HCT116 (cell line): ENCODE measurements around the gene RACGAP1. TPM values are rescaled to one million over a fixed set of nuclear protein-coding genes. Genes with fewer than 3 reads are reported as not detected.

Source experiments
- ATAC-seq: fragments of 200-7000 bp; cut with Tn5 transposase; 2 replicates; pipeline ENCODE4 v1.9.1; 2020; ENCODE audit warnings: mild to moderate bottlenecking, moderate library complexity
- BruUV-seq: library from RNA; stranded (reverse); fragments of 400-500 nt; replicated peaks from 2 replicates; lab custom pipeline; 2021; lab: Mats Ljungman, UMichigan
- CTCF ChIA-PET: fragments of 300-600 bp; sonication (Branson Sonifier 250); formaldehyde crosslinking; loops from one replicate; lab custom pipeline; 2021; ENCODE audit warnings: antibody characterized with exemption; lab: Charles Lee
- POLR2A ChIA-PET: fragments of 300-600, 350-600 bp; sonication (Branson Sonifier 250); formaldehyde crosslinking; loops from one replicate; lab custom pipeline; 2021; ENCODE audit warnings: antibody characterized with exemption; lab: Charles Lee
- RAD21 ChIA-PET, 2 experiments: fragments of 300-600 bp; sonication (Branson Sonifier 250); formaldehyde crosslinking; loops; one replicate each; lab custom pipeline; 2023; ENCODE audit warnings: low total read pairs in 2 of 2; ENCODE audit not compliant: uncharacterized antibody in 2 of 2, unreplicated experiment in 2 of 2, low non-redundant PET in 1 of 2; lab: Charles Lee
- DNase-seq: peaks from one replicate; pipeline ENCODE4 v3.0.0-alpha.2; 2010; ENCODE audit warnings: low read depth, low spot score
- H2AFZ ChIP-seq: fragments of 200-600 bp; shearing (Covaris generic), sonication (generic); 2 replicates; pipeline ENCODE4 v1.6.1; 2017; ENCODE audit warnings: low read depth, mixed run types, mixed read lengths, antibody characterized with exemption, low read length; ENCODE audit not compliant: poor library complexity, severe bottlenecking
- H3K27ac ChIP-seq: 2 replicates; pipeline ENCODE4 v1.5.1; 2012; ENCODE audit warnings: low read depth, low read length
- H3K27me3 ChIP-seq: fragments of 200-600 bp; sonication (generic); 2 replicates; pipeline ENCODE4 v1.6.1; 2016; ENCODE audit warnings: mixed run types, low read length, mixed read lengths; ENCODE audit not compliant: insufficient read depth
- H3K36me3 ChIP-seq, 2 experiments: fragments of 200-500 bp in 1 of 2; fragments of 200-600 bp in 1 of 2; sonication (Bioruptor generic) in 1 of 2; sonication (generic) in 1 of 2; 2 replicates each; pipeline versions ENCODE4 v1.5.1 to v1.6.1; 2014 to 2016; ENCODE audit warnings: low read length in 2 of 2, inconsistent platforms in 1 of 2, mixed read lengths in 1 of 2, mixed run types in 1 of 2; ENCODE audit not compliant: insufficient read depth in 2 of 2, control insufficient read depth in 1 of 2
- H3K4me1 ChIP-seq, 2 experiments: fragments of 200-600 bp in 1 of 2; sonication (generic) in 1 of 2; 2 replicates each; pipeline versions ENCODE4 v1.5.1 to v1.6.1; 2012 to 2017; ENCODE audit warnings: low read length in 2 of 2, inconsistent platforms in 1 of 2, mild to moderate bottlenecking in 1 of 2, mixed read lengths in 1 of 2, mixed run types in 1 of 2, moderate library complexity in 1 of 2; ENCODE audit not compliant: insufficient read depth in 2 of 2, control insufficient read depth in 1 of 2
- H3K4me2 ChIP-seq: fragments of 200-600 bp; sonication (generic); 2 replicates; pipeline ENCODE4 v1.6.1; 2017; ENCODE audit warnings: mixed run types, low read length, mixed read lengths
- H3K4me3 ChIP-seq, 2 experiments: fragments of 200-600 bp in 1 of 2; sonication (generic) in 1 of 2; replicated peaks in 1 of 2; 2 replicates each; pipeline ENCODE4 v1.5.1; 2011 to 2016; ENCODE audit warnings: low read length in 2 of 2, control low read depth in 1 of 2, low read depth in 1 of 2, mild to moderate bottlenecking in 1 of 2, mixed read lengths in 1 of 2, mixed run types in 1 of 2
- H3K79me2 ChIP-seq: fragments of 200-600 bp; sonication (generic); 2 replicates; pipeline ENCODE4 v1.6.1; 2017; ENCODE audit warnings: mild to moderate bottlenecking, mixed run types, low read length, moderate library complexity, mixed read lengths; ENCODE audit not compliant: insufficient read depth
- H3K9ac ChIP-seq: fragments of 200-600 bp; sonication (generic); 2 replicates; pipeline ENCODE4 v1.6.1; 2016; ENCODE audit warnings: low read length, mixed read lengths
- H3K9me2 ChIP-seq: fragments of 200-600 bp; sonication (generic), shearing (Covaris generic); 2 replicates; pipeline ENCODE4 v1.6.1; 2017; ENCODE audit warnings: mixed run types, mild to moderate bottlenecking, moderate library complexity; ENCODE audit not compliant: insufficient read depth
- H3K9me3 ChIP-seq, 2 experiments: fragments of 200-500 bp in 1 of 2; fragments of 200-600 bp in 1 of 2; sonication (Bioruptor generic) in 1 of 2; sonication (generic) in 1 of 2; 2 replicates each; pipeline ENCODE4 v1.6.1; 2014 to 2017; ENCODE audit warnings: low read length in 2 of 2, mixed read lengths in 2 of 2, inconsistent platforms in 1 of 2, low read depth in 1 of 2, mild to moderate bottlenecking in 1 of 2, mixed run types in 1 of 2, moderate library complexity in 1 of 2; ENCODE audit not compliant: control insufficient read depth in 1 of 2, insufficient read depth in 1 of 2
- H4K20me1 ChIP-seq: fragments of 200-600 bp; sonication (generic), shearing (Covaris generic); 2 replicates; pipeline ENCODE4 v1.6.1; 2017; ENCODE audit warnings: mixed run types, mild to moderate bottlenecking, moderate library complexity; ENCODE audit not compliant: insufficient read depth
- CBX3 ChIP-seq: IDR thresholded peaks from 2 replicates; pipeline ENCODE4 v1.6.1; 2012; ENCODE audit warnings: low read depth
- CEBPB ChIP-seq: IDR thresholded peaks from 2 replicates; pipeline ENCODE4 v1.6.1; 2012; ENCODE audit warnings: low read depth
- EGR1 ChIP-seq: IDR thresholded peaks from 2 replicates; pipeline ENCODE4 v1.6.1; 2012; ENCODE audit warnings: low read depth
- ELF1 ChIP-seq: IDR thresholded peaks from 2 replicates; pipeline ENCODE4 v1.6.1; 2012; ENCODE audit warnings: low read depth, borderline replicate concordance
- EZH2 ChIP-seq: fragments of 200-600 bp; sonication (generic); IDR thresholded peaks from 2 replicates; pipeline ENCODE4 v1.6.1; 2017; ENCODE audit warnings: antibody characterized with exemption, mixed run types
- EZH2phosphoT487 ChIP-seq: fragments of 200-600 bp; IDR thresholded peaks from 2 replicates; pipeline ENCODE4 v1.6.1; 2018; ENCODE audit warnings: antibody characterized with exemption, borderline replicate concordance
- FOSL1 ChIP-seq: IDR thresholded peaks from 2 replicates; pipeline ENCODE4 v1.6.1; 2012; ENCODE audit warnings: low read depth
- JUND ChIP-seq: IDR thresholded peaks from 2 replicates; pipeline ENCODE4 v1.6.1; 2012
- POLR2A ChIP-seq: IDR thresholded peaks from 2 replicates; pipeline ENCODE4 v1.7.0; 2011; ENCODE audit warnings: borderline replicate concordance; ENCODE audit not compliant: insufficient read depth, insufficient read length; ENCODE audit errors: extremely low read depth
- POLR2AphosphoS5 ChIP-seq: IDR thresholded peaks from 2 replicates; pipeline ENCODE4 v1.6.1; 2011; ENCODE audit warnings: mild to moderate bottlenecking, low read depth, low read length, moderate library complexity
- RAD21 ChIP-seq: IDR thresholded peaks from 2 replicates; pipeline ENCODE4 v1.6.1; 2012; ENCODE audit warnings: low read depth, mild to moderate bottlenecking
- SRF ChIP-seq: IDR thresholded peaks from 2 replicates; pipeline ENCODE4 v1.6.1; 2012; ENCODE audit warnings: low read depth
- TCF7L2 ChIP-seq: IDR thresholded peaks from 2 replicates; pipeline ENCODE4 v1.7.0; 2011; ENCODE audit warnings: borderline replicate concordance, inconsistent platforms; ENCODE audit not compliant: insufficient read depth, insufficient read length; ENCODE audit errors: extremely low read depth
- YY1 ChIP-seq: IDR thresholded peaks from 2 replicates; pipeline ENCODE4 v1.6.1; 2011; ENCODE audit warnings: low read length, low read depth, moderate library complexity, mild to moderate bottlenecking; ENCODE audit not compliant: insufficient replicate concordance; ENCODE audit errors: extremely low read depth
- ZFX ChIP-seq: fragments of 450-650 bp; IDR thresholded peaks from 2 replicates; pipeline ENCODE4 v1.6.1; 2017
- intact Hi-C: fragments of 100-400 bp; cut with micrococcal nuclease; formaldehyde crosslinking; loops from 2 replicates; pipeline ENCODE4 v1.10.0; 2022
- total RNA-seq: library from RNA; stranded (reverse); gene quantifications from one replicate; pipeline ENCODE4 v1.2.1, GENCODE V29; 2021; ENCODE audit not compliant: unreplicated experiment
- TF ChIP-seq, protein P1 (sequence below): IDR thresholded peaks from 2 replicates; pipeline ENCODE4 v1.6.1; 2012; ENCODE audit warnings: low read depth
- TF ChIP-seq, protein P2 (sequence below), 3 experiments: fragments of 200-600 bp in 1 of 3; sonication (generic) in 1 of 3; IDR thresholded peaks in 2 of 3; conservative IDR thresholded peaks in 1 of 3; 2 replicates each; pipeline ENCODE4 v1.5.1; 2012 to 2017; ENCODE audit warnings: low read depth in 2 of 3, low read length in 2 of 3, antibody characterized with exemption in 1 of 3, borderline replicate concordance in 1 of 3, control low read depth in 1 of 3, mild to moderate bottlenecking in 1 of 3, mixed read lengths in 1 of 3, mixed run types in 1 of 3, moderate library complexity in 1 of 3; ENCODE audit not compliant: insufficient read depth in 1 of 3
- TF ChIP-seq, protein P3 (sequence below): IDR thresholded peaks from 2 replicates; pipeline ENCODE4 v1.6.1; 2012
- TF ChIP-seq, protein P4 (sequence below): IDR thresholded peaks from 2 replicates; pipeline ENCODE4 v1.6.1; 2011; ENCODE audit warnings: mild to moderate bottlenecking, low read length, moderate library complexity; ENCODE audit not compliant: insufficient replicate concordance; ENCODE audit errors: extremely low read depth
- TF ChIP-seq, protein P5 (sequence below): IDR thresholded peaks from 2 replicates; pipeline ENCODE4 v1.6.1; 2012

The RACGAP1 gene
- total RNA-seq, 1 experiment from 2014 or later = 147 TPM

DNA sequence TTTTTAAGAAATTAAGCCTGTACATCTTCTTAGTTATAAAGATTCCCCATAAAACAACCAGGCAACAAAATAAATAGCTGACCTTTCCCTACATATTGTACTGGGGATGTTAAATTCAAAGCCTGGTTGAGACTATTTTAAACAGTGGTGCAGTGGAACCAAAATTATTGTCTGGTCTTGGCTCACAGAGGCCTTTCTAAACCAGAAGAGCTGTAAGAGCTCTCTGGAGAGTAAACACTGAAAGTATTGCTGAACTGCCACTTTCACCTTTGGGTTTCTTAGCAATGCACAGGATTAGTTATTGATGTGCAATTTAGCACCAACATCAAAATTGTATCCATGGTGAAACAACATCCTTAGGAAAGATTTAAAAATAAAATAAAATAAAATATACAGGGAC lies 20.6 kb downstream of the RACGAP1 start:
- Histone ChIP-seq H3K79me2 (peaks cover 62% of the 10 kb centered on the region), H3K9ac (no peak overlapping the region), H3K27ac (no peak overlapping the region), H3K27me3 (no peaks in the 10 kb centered on the region), H3K4me2 (no peak overlapping the region), H2AFZ (no peak overlapping the region), H3K36me3 (peaks cover 47 to 64% of the 10 kb centered on the region in 2 experiments), H3K4me1 (no peaks in the 10 kb centered on the region), H3K4me3 (no peak overlapping the region), H3K9me2 (no peaks in the 10 kb centered on the region), H4K20me1 (peaks cover 11% of the 10 kb centered on the region; the same call in 1 of the 2 replicates), H3K9me3 (no peaks in the 10 kb centered on the region)
- DNase-seq (no peak), ATAC-seq (no peak)
- no TSS peak for BruUV-seq
- POLR2A ChIA-PET = no interaction called here
- intact Hi-C loops = no loop called here
- TF ChIP-seq ELF1 = no peak
- TF ChIP-seq RAD21 = no peak
- no peak for TF ChIP-seq POLR2AphosphoS5
- TF ChIP-seq, protein P1, sequence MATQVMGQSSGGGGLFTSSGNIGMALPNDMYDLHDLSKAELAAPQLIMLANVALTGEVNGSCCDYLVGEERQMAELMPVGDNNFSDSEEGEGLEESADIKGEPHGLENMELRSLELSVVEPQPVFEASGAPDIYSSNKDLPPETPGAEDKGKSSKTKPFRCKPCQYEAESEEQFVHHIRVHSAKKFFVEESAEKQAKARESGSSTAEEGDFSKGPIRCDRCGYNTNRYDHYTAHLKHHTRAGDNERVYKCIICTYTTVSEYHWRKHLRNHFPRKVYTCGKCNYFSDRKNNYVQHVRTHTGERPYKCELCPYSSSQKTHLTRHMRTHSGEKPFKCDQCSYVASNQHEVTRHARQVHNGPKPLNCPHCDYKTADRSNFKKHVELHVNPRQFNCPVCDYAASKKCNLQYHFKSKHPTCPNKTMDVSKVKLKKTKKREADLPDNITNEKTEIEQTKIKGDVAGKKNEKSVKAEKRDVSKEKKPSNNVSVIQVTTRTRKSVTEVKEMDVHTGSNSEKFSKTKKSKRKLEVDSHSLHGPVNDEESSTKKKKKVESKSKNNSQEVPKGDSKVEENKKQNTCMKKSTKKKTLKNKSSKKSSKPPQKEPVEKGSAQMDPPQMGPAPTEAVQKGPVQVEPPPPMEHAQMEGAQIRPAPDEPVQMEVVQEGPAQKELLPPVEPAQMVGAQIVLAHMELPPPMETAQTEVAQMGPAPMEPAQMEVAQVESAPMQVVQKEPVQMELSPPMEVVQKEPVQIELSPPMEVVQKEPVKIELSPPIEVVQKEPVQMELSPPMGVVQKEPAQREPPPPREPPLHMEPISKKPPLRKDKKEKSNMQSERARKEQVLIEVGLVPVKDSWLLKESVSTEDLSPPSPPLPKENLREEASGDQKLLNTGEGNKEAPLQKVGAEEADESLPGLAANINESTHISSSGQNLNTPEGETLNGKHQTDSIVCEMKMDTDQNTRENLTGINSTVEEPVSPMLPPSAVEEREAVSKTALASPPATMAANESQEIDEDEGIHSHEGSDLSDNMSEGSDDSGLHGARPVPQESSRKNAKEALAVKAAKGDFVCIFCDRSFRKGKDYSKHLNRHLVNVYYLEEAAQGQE = no peak
- TF ChIP-seq FOSL1 = no peak
- TF ChIP-seq, protein P2, sequence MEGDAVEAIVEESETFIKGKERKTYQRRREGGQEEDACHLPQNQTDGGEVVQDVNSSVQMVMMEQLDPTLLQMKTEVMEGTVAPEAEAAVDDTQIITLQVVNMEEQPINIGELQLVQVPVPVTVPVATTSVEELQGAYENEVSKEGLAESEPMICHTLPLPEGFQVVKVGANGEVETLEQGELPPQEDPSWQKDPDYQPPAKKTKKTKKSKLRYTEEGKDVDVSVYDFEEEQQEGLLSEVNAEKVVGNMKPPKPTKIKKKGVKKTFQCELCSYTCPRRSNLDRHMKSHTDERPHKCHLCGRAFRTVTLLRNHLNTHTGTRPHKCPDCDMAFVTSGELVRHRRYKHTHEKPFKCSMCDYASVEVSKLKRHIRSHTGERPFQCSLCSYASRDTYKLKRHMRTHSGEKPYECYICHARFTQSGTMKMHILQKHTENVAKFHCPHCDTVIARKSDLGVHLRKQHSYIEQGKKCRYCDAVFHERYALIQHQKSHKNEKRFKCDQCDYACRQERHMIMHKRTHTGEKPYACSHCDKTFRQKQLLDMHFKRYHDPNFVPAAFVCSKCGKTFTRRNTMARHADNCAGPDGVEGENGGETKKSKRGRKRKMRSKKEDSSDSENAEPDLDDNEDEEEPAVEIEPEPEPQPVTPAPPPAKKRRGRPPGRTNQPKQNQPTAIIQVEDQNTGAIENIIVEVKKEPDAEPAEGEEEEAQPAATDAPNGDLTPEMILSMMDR (IDR thresholded peaks at IDR 0.05 in 2 of 3, conservative IDR thresholded peaks at IDR 0.05 in 1 of 3; ENCODE audit: borderline replicate concordance in 1 of 3, insufficient read depth in 1 of 3, low read depth in 2 of 3, low read length in 2 of 3) = no peak
- no peak for TF ChIP-seq CEBPB
- TF ChIP-seq, protein P3, sequence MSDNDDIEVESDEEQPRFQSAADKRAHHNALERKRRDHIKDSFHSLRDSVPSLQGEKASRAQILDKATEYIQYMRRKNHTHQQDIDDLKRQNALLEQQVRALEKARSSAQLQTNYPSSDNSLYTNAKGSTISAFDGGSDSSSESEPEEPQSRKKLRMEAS = no peak
- no peak for TF ChIP-seq YY1
- TF ChIP-seq, protein P4, sequence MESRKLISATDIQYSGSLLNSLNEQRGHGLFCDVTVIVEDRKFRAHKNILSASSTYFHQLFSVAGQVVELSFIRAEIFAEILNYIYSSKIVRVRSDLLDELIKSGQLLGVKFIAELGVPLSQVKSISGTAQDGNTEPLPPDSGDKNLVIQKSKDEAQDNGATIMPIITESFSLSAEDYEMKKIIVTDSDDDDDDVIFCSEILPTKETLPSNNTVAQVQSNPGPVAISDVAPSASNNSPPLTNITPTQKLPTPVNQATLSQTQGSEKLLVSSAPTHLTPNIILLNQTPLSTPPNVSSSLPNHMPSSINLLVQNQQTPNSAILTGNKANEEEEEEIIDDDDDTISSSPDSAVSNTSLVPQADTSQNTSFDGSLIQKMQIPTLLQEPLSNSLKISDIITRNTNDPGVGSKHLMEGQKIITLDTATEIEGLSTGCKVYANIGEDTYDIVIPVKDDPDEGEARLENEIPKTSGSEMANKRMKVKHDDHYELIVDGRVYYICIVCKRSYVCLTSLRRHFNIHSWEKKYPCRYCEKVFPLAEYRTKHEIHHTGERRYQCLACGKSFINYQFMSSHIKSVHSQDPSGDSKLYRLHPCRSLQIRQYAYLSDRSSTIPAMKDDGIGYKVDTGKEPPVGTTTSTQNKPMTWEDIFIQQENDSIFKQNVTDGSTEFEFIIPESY = no peak
- TF ChIP-seq EGR1 = no peak
- TF ChIP-seq JUND = no peak
- TF ChIP-seq EZH2 = no peak
- TF ChIP-seq EZH2phosphoT487 = no peak
- no peak for TF ChIP-seq POLR2A
- TF ChIP-seq, protein P5, sequence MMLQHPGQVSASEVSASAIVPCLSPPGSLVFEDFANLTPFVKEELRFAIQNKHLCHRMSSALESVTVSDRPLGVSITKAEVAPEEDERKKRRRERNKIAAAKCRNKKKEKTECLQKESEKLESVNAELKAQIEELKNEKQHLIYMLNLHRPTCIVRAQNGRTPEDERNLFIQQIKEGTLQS = no peak
- TF ChIP-seq SRF = no peak
- TF ChIP-seq ZFX = no peak
- no peak for TF ChIP-seq TCF7L2
- no peak for TF ChIP-seq CBX3
- RAD21 ChIA-PET = no interaction called here
- CTCF ChIA-PET = no interaction called here
